Astrocyte (in vitro differentiated cells and primary cell): Measurements from ENCODE around the gene FGGY.

Experiments used
- EZH2 ChIP-seq: IDR thresholded peaks from 2 replicates; pipeline ENCODE4 v1.6.1; 2012; ENCODE audit warnings: mild to moderate bottlenecking, low read length, inconsistent platforms; ENCODE audit not compliant: insufficient read depth
- TF ChIP-seq, protein P1 (sequence below): IDR thresholded peaks from 2 replicates; pipeline ENCODE4 v1.5.1; 2011; ENCODE audit warnings: low read depth, mild to moderate bottlenecking, inconsistent platforms, low read length, moderate library complexity; ENCODE audit not compliant: insufficient read depth

DNA sequence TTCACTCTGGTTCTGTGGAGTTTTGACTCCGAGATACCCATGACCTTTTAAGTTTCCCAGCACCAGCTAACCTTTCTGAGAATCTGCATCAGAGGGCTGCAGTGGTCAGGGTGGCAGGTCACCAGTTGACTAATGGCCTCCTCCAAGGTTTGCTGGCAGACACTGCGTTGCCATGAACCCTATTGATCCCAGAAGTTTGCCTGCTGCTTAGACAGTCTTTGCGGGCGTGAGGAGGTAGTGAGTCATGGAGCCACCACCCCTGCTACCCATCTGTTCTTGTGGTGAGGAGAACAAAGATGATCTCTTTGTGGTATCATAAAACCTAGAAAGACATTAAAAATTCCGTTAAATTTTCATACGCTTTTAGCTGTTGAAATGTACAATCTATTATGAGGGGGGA, 180.4 kb downstream of the FGGY start:
- TF ChIP-seq EZH2: no peak
- TF ChIP-seq, protein P1, sequence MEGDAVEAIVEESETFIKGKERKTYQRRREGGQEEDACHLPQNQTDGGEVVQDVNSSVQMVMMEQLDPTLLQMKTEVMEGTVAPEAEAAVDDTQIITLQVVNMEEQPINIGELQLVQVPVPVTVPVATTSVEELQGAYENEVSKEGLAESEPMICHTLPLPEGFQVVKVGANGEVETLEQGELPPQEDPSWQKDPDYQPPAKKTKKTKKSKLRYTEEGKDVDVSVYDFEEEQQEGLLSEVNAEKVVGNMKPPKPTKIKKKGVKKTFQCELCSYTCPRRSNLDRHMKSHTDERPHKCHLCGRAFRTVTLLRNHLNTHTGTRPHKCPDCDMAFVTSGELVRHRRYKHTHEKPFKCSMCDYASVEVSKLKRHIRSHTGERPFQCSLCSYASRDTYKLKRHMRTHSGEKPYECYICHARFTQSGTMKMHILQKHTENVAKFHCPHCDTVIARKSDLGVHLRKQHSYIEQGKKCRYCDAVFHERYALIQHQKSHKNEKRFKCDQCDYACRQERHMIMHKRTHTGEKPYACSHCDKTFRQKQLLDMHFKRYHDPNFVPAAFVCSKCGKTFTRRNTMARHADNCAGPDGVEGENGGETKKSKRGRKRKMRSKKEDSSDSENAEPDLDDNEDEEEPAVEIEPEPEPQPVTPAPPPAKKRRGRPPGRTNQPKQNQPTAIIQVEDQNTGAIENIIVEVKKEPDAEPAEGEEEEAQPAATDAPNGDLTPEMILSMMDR: no peak
